ENCODE measurements around the gene THOC7.

DNA sequence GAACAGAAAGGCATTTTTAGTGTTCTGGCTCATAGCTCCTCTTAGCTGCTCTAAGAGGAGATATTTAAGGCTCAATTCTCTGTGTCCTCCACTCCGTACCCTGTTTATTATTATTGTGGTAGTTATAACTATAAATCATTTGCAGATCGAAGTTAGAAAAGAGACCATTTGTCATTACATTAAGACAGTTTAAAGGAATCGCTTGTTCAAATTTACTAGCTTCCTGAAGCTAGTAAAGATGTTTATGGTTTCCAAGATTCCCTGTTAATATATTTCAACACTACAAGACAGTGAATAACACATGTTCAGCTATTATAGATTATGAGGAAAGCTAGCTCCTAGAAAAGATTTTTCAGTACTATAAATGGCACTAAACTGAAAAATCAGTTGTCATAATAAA is 12.7 kb upstream of the THOC7 start:
- TF ChIP-seq, protein P1, sequence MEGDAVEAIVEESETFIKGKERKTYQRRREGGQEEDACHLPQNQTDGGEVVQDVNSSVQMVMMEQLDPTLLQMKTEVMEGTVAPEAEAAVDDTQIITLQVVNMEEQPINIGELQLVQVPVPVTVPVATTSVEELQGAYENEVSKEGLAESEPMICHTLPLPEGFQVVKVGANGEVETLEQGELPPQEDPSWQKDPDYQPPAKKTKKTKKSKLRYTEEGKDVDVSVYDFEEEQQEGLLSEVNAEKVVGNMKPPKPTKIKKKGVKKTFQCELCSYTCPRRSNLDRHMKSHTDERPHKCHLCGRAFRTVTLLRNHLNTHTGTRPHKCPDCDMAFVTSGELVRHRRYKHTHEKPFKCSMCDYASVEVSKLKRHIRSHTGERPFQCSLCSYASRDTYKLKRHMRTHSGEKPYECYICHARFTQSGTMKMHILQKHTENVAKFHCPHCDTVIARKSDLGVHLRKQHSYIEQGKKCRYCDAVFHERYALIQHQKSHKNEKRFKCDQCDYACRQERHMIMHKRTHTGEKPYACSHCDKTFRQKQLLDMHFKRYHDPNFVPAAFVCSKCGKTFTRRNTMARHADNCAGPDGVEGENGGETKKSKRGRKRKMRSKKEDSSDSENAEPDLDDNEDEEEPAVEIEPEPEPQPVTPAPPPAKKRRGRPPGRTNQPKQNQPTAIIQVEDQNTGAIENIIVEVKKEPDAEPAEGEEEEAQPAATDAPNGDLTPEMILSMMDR (IDR thresholded peaks at IDR 0.05): no peak
- TF ChIP-seq, protein P2, sequence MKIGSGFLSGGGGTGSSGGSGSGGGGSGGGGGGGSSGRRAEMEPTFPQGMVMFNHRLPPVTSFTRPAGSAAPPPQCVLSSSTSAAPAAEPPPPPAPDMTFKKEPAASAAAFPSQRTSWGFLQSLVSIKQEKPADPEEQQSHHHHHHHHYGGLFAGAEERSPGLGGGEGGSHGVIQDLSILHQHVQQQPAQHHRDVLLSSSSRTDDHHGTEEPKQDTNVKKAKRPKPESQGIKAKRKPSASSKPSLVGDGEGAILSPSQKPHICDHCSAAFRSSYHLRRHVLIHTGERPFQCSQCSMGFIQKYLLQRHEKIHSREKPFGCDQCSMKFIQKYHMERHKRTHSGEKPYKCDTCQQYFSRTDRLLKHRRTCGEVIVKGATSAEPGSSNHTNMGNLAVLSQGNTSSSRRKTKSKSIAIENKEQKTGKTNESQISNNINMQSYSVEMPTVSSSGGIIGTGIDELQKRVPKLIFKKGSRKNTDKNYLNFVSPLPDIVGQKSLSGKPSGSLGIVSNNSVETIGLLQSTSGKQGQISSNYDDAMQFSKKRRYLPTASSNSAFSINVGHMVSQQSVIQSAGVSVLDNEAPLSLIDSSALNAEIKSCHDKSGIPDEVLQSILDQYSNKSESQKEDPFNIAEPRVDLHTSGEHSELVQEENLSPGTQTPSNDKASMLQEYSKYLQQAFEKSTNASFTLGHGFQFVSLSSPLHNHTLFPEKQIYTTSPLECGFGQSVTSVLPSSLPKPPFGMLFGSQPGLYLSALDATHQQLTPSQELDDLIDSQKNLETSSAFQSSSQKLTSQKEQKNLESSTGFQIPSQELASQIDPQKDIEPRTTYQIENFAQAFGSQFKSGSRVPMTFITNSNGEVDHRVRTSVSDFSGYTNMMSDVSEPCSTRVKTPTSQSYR (CRISPR knock-in tag; IDR thresholded peaks at IDR 0.05): no peak
- TF ChIP-seq, protein P3, sequence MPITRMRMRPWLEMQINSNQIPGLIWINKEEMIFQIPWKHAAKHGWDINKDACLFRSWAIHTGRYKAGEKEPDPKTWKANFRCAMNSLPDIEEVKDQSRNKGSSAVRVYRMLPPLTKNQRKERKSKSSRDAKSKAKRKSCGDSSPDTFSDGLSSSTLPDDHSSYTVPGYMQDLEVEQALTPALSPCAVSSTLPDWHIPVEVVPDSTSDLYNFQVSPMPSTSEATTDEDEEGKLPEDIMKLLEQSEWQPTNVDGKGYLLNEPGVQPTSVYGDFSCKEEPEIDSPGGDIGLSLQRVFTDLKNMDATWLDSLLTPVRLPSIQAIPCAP (CRISPR knock-in tag; IDR thresholded peaks at IDR 0.05): no peak
- TF ChIP-seq TEAD1 (CRISPR knock-in tag; IDR thresholded peaks at IDR 0.05) (no peak), FOXK1 (CRISPR knock-in tag; IDR thresholded peaks at IDR 0.05) (no peak), ZNF396 (CRISPR knock-in tag; IDR thresholded peaks at IDR 0.05; ENCODE audit: borderline replicate concordance) (no peak), FOXJ3 (CRISPR knock-in tag; IDR thresholded peaks at IDR 0.05; ENCODE audit: borderline replicate concordance) (no peak), ZNF317 (CRISPR knock-in tag; IDR thresholded peaks at IDR 0.05; ENCODE audit: borderline replicate concordance, low read depth) (no peak), NR2C2 (CRISPR knock-in tag; IDR thresholded peaks at IDR 0.05) (no peak), MYBL2 (CRISPR knock-in tag; IDR thresholded peaks at IDR 0.05) (no peak)
- TF ChIP-seq, protein P4, sequence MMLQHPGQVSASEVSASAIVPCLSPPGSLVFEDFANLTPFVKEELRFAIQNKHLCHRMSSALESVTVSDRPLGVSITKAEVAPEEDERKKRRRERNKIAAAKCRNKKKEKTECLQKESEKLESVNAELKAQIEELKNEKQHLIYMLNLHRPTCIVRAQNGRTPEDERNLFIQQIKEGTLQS (CRISPR knock-in tag; conservative IDR thresholded peaks at IDR 0.05): no peak
